AG08396 (cell line): ENCODE results near the gene SMTNL2.
A peak's percentile ranks its signal among the peaks of the same experiment; 100 is the strongest.

Source experiments
- DNase-seq: peaks from one replicate; pipeline ENCODE4 v3.0.0; 2012; ENCODE audit warnings: low spot score, mixed read lengths

Gene SMTNL2

GRCh38 chr17:4584101-4584916, at the start of gene SMTNL2:
SMTNL2 (plus strand) TSS chr17:4584529; CDS start chr17:4584606, 77 bp downstream.
- DNase-seq = no peak

- no peak for DNase-seq
These were observed 49.2 kb upstream of the SMTNL2 start for GRCh38 chr17:4534928-4535666.

GRCh38 chr17:4535667-4536258, 48.6 kb upstream of the SMTNL2 start:
- no peak for DNase-seq

GRCh38 chr17:4536259-4536741, 48.0 kb upstream of the SMTNL2 start:
- peak; percentile 63 for DNase-seq

- no peak for DNase-seq
These were observed 47.5 kb upstream of the SMTNL2 start for GRCh38 chr17:4536742-4537411.

GRCh38 chr17:4537451-4538235, 46.7 kb upstream of the SMTNL2 start:
- DNase-seq = no peak

- no peak for DNase-seq
These were observed 45.9 kb upstream of the SMTNL2 start for GRCh38 chr17:4538236-4539002.

GRCh38 chr17:4539025-4539424, 45.3 kb upstream of the SMTNL2 start:
- DNase-seq = no peak

GRCh38 chr17:4539576-4540223, 44.6 kb upstream of the SMTNL2 start:
- DNase-seq = no peak

GRCh38 chr17:4540224-4540651, 44.1 kb upstream of the SMTNL2 start:
- no peak for DNase-seq

GRCh38 chr17:4540687-4541327, 43.5 kb upstream of the SMTNL2 start:
- no peak for DNase-seq

GRCh38 chr17:4541328-4542002, 42.9 kb upstream of the SMTNL2 start:
- no peak for DNase-seq

GRCh38 chr17:4542003-4542725, 42.2 kb upstream of the SMTNL2 start:
- no peak for DNase-seq

- no peak for DNase-seq
These were observed 41.6 kb upstream of the SMTNL2 start for GRCh38 chr17:4542726-4543191.

GRCh38 chr17:4543557-4544026, 40.7 kb upstream of the SMTNL2 start:
- DNase-seq = no peak

- DNase-seq = no peak
These were observed 40.0 kb upstream of the SMTNL2 start for GRCh38 chr17:4544135-4544950.

GRCh38 chr17:4544951-4545216, 39.4 kb upstream of the SMTNL2 start:
- DNase-seq = no peak
